Measurements from ENCODE around the gene ERICH4. TPM values are rescaled to one million over a fixed set of nuclear protein-coding genes. Genes with fewer than 3 reads are reported as not detected.

ERICH4 gene
- total and polyA plus RNA-seq, 2 of the 13 experiments (the other 11 are each of a cell fraction or from before 2014, with no cell fraction given): 0.40 to 0.64 TPM

GRCh38 chr19:41424335-41425173 lies 18.4 kb upstream of the ERICH4 start (continued):
- TF ChIP-seq, protein P1, sequence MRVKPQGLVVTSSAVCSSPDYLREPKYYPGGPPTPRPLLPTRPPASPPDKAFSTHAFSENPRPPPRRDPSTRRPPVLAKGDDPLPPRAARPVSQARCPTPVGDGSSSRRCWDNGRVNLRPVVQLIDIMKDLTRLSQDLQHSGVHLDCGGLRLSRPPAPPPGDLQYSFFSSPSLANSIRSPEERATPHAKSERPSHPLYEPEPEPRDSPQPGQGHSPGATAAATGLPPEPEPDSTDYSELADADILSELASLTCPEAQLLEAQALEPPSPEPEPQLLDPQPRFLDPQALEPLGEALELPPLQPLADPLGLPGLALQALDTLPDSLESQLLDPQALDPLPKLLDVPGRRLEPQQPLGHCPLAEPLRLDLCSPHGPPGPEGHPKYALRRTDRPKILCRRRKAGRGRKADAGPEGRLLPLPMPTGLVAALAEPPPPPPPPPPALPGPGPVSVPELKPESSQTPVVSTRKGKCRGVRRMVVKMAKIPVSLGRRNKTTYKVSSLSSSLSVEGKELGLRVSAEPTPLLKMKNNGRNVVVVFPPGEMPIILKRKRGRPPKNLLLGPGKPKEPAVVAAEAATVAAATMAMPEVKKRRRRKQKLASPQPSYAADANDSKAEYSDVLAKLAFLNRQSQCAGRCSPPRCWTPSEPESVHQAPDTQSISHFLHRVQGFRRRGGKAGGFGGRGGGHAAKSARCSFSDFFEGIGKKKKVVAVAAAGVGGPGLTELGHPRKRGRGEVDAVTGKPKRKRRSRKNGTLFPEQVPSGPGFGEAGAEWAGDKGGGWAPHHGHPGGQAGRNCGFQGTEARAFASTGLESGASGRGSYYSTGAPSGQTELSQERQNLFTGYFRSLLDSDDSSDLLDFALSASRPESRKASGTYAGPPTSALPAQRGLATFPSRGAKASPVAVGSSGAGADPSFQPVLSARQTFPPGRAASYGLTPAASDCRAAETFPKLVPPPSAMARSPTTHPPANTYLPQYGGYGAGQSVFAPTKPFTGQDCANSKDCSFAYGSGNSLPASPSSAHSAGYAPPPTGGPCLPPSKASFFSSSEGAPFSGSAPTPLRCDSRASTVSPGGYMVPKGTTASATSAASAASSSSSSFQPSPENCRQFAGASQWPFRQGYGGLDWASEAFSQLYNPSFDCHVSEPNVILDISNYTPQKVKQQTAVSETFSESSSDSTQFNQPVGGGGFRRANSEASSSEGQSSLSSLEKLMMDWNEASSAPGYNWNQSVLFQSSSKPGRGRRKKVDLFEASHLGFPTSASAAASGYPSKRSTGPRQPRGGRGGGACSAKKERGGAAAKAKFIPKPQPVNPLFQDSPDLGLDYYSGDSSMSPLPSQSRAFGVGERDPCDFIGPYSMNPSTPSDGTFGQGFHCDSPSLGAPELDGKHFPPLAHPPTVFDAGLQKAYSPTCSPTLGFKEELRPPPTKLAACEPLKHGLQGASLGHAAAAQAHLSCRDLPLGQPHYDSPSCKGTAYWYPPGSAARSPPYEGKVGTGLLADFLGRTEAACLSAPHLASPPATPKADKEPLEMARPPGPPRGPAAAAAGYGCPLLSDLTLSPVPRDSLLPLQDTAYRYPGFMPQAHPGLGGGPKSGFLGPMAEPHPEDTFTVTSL (CRISPR knock-in tag; IDR thresholded peaks at IDR 0.05; ENCODE audit: borderline replicate concordance): no peak
- TF ChIP-seq ARNT (IDR thresholded peaks at IDR 0.05) (no peak), ZNF333 (CRISPR knock-in tag; IDR thresholded peaks at IDR 0.05; ENCODE audit: borderline replicate concordance) (no peak), RFXANK (CRISPR knock-in tag; IDR thresholded peaks at IDR 0.05) (no peak), SIN3A (IDR thresholded peaks at IDR 0.05; ENCODE audit: borderline replicate concordance, low read depth, low read length) (no peak), SRSF9 (IDR thresholded peaks at IDR 0.05; ENCODE audit: borderline replicate concordance, insufficient read depth, low read depth, low read length, poor library complexity, severe bottlenecking) (no peak), HOXA7 (CRISPR knock-in tag; IDR thresholded peaks at IDR 0.05) (no peak), BCL6 (CRISPR knock-in tag; IDR thresholded peaks at IDR 0.05) (0 out of 2 replicates have a peak, but pooled peaks have one; percentile 38), MTF2 (CRISPR knock-in tag; IDR thresholded peaks at IDR 0.05; ENCODE audit: borderline replicate concordance) (no peak), NCOA2 (CRISPR knock-in tag; IDR thresholded peaks at IDR 0.05) (peak; percentile 65), MIXL1 (CRISPR knock-in tag; IDR thresholded peaks at IDR 0.05) (no peak), TSC22D2 (CRISPR knock-in tag; IDR thresholded peaks at IDR 0.05; ENCODE audit: borderline replicate concordance) (no peak), ZNF772 (CRISPR knock-in tag; IDR thresholded peaks at IDR 0.05) (no peak), FOXP4 (CRISPR knock-in tag; IDR thresholded peaks at IDR 0.05) (peak; percentile 42)
- TF ChIP-seq, protein P2, sequence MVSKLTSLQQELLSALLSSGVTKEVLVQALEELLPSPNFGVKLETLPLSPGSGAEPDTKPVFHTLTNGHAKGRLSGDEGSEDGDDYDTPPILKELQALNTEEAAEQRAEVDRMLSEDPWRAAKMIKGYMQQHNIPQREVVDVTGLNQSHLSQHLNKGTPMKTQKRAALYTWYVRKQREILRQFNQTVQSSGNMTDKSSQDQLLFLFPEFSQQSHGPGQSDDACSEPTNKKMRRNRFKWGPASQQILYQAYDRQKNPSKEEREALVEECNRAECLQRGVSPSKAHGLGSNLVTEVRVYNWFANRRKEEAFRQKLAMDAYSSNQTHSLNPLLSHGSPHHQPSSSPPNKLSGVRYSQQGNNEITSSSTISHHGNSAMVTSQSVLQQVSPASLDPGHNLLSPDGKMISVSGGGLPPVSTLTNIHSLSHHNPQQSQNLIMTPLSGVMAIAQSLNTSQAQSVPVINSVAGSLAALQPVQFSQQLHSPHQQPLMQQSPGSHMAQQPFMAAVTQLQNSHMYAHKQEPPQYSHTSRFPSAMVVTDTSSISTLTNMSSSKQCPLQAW (CRISPR knock-in tag; IDR thresholded peaks at IDR 0.05): peak; percentile 34; the same call in 1 of the 2 replicates
- TF ChIP-seq, protein P3, sequence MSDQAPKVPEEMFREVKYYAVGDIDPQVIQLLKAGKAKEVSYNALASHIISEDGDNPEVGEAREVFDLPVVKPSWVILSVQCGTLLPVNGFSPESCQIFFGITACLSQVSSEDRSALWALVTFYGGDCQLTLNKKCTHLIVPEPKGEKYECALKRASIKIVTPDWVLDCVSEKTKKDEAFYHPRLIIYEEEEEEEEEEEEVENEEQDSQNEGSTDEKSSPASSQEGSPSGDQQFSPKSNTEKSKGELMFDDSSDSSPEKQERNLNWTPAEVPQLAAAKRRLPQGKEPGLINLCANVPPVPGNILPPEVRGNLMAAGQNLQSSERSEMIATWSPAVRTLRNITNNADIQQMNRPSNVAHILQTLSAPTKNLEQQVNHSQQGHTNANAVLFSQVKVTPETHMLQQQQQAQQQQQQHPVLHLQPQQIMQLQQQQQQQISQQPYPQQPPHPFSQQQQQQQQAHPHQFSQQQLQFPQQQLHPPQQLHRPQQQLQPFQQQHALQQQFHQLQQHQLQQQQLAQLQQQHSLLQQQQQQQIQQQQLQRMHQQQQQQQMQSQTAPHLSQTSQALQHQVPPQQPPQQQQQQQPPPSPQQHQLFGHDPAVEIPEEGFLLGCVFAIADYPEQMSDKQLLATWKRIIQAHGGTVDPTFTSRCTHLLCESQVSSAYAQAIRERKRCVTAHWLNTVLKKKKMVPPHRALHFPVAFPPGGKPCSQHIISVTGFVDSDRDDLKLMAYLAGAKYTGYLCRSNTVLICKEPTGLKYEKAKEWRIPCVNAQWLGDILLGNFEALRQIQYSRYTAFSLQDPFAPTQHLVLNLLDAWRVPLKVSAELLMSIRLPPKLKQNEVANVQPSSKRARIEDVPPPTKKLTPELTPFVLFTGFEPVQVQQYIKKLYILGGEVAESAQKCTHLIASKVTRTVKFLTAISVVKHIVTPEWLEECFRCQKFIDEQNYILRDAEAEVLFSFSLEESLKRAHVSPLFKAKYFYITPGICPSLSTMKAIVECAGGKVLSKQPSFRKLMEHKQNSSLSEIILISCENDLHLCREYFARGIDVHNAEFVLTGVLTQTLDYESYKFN (CRISPR knock-in tag; conservative IDR thresholded peaks at IDR 0.05): peak; percentile 72

All from HepG2 (cell line).